Neuron (in vitro differentiated cells): ENCODE data around the gene SDK1.
"Not testable (repeated sequence)": the region's sequence is repeated elsewhere in the genome, so short reads cannot be mapped to it uniquely, and the experiment has no call there.

Source experiments
- H2AFZ ChIP-seq: one replicate; pipeline ENCODE4 v1.6.1; 2013; ENCODE audit warnings: low read depth, mild to moderate bottlenecking, inconsistent platforms, low read length, moderate library complexity
- H3K27me3 ChIP-seq: one replicate; pipeline ENCODE4 v1.6.1; 2013; ENCODE audit warnings: low read length; ENCODE audit not compliant: insufficient read depth
- H3K36me3 ChIP-seq: one replicate; pipeline ENCODE4 v1.6.1; 2013; ENCODE audit warnings: low read length; ENCODE audit not compliant: insufficient read depth
- H3K4me1 ChIP-seq: one replicate; pipeline ENCODE4 v1.6.1; 2013; ENCODE audit warnings: low read length; ENCODE audit not compliant: insufficient read depth
- H3K4me3 ChIP-seq: 2 replicates; pipeline ENCODE4 v1.5.1; 2013; ENCODE audit warnings: mild to moderate bottlenecking, low read length, moderate library complexity
- H3K9me3 ChIP-seq: one replicate; pipeline ENCODE4 v1.6.1; 2013; ENCODE audit warnings: low read length

The SDK1 gene

GRCh38 chr7:4079366-4079765 is 778.3 kb downstream of the SDK1 start:
- H3K4me1 ChIP-seq = no peaks in the 10 kb centered on the region
- H3K9me3 ChIP-seq = peaks cover 19% of the 10 kb centered on the region
- H3K27me3 ChIP-seq = no peaks in the 10 kb centered on the region
- peaks cover 7% of the 10 kb centered on the region for H3K36me3 ChIP-seq
- no peak overlapping the region for H3K4me3 ChIP-seq
- H2AFZ ChIP-seq = no peak overlapping the region

GRCh38 chr7:4079956-4080355 is 778.9 kb downstream of the SDK1 start:
- H3K4me3 ChIP-seq = no peak overlapping the region
- peaks cover 19% of the 10 kb centered on the region for H3K9me3 ChIP-seq
- H3K27me3 ChIP-seq = no peaks in the 10 kb centered on the region
- H3K4me1 ChIP-seq = no peaks in the 10 kb centered on the region
- peaks cover 7% of the 10 kb centered on the region for H3K36me3 ChIP-seq
- no peak overlapping the region for H2AFZ ChIP-seq

- no peak overlapping the region for H2AFZ ChIP-seq
- peaks cover 7% of the 10 kb centered on the region for H3K36me3 ChIP-seq
- H3K4me3 ChIP-seq = no peak overlapping the region
- H3K4me1 ChIP-seq = no peaks in the 10 kb centered on the region
- H3K27me3 ChIP-seq = no peaks in the 10 kb centered on the region
- peaks cover 20% of the 10 kb centered on the region for H3K9me3 ChIP-seq
These were observed 779.9 kb downstream of the SDK1 start for GRCh38 chr7:4080954-4081353.

GRCh38 chr7:4083513-4083912 is 782.5 kb downstream of the SDK1 start:
- no peak overlapping the region for H2AFZ ChIP-seq
- no peaks in the 10 kb centered on the region for H3K27me3 ChIP-seq
- H3K4me1 ChIP-seq = no peaks in the 10 kb centered on the region
- H3K36me3 ChIP-seq = no peaks in the 10 kb centered on the region
- H3K9me3 ChIP-seq = peaks cover 7% of the 10 kb centered on the region
- H3K4me3 ChIP-seq = no peak overlapping the region

- Histone ChIP-seq H2AFZ (no peak overlapping the region), H3K36me3 (no peaks in the 10 kb centered on the region), H3K27me3 (no peaks in the 10 kb centered on the region), H3K4me1 (no peaks in the 10 kb centered on the region), H3K4me3 (no peak overlapping the region), H3K9me3 (peaks cover 10% of the 10 kb centered on the region)
These were observed 783.2 kb downstream of the SDK1 start for GRCh38 chr7:4084271-4084670.

GRCh38 chr7:4085937-4086691 is 785.1 kb downstream of the SDK1 start:
- H3K27me3 ChIP-seq = no peaks in the 10 kb centered on the region
- no peak overlapping the region for H3K4me3 ChIP-seq
- peaks cover 18% of the 10 kb centered on the region for H3K9me3 ChIP-seq
- no peak overlapping the region for H2AFZ ChIP-seq
- H3K36me3 ChIP-seq = no peaks in the 10 kb centered on the region
- H3K4me1 ChIP-seq = no peaks in the 10 kb centered on the region

- H2AFZ ChIP-seq = no peak overlapping the region
- H3K36me3 ChIP-seq = no peaks in the 10 kb centered on the region
- no peaks in the 10 kb centered on the region for H3K4me1 ChIP-seq
- peaks cover 20% of the 10 kb centered on the region for H3K9me3 ChIP-seq
- H3K27me3 ChIP-seq = no peaks in the 10 kb centered on the region
- no peak overlapping the region for H3K4me3 ChIP-seq
These were observed 785.7 kb downstream of the SDK1 start for GRCh38 chr7:4086723-4087122.

GRCh38 chr7:4091767-4092166 is 790.7 kb downstream of the SDK1 start:
- no peak overlapping the region for H3K4me3 ChIP-seq
- H3K4me1 ChIP-seq = no peaks in the 10 kb centered on the region
- H3K9me3 ChIP-seq = peaks cover 22% of the 10 kb centered on the region
- H3K36me3 ChIP-seq = no peaks in the 10 kb centered on the region
- no peaks in the 10 kb centered on the region for H3K27me3 ChIP-seq
- H2AFZ ChIP-seq = no peak overlapping the region

GRCh38 chr7:4093035-4093434 is 792.0 kb downstream of the SDK1 start:
- no peaks in the 10 kb centered on the region for H3K36me3 ChIP-seq
- no peaks in the 10 kb centered on the region for H3K27me3 ChIP-seq
- no peak overlapping the region for H3K4me3 ChIP-seq
- no peaks in the 10 kb centered on the region for H3K4me1 ChIP-seq
- no peak overlapping the region for H2AFZ ChIP-seq
- peaks cover 22% of the 10 kb centered on the region for H3K9me3 ChIP-seq

GRCh38 chr7:4093483-4093882 is 792.4 kb downstream of the SDK1 start:
- Histone ChIP-seq H2AFZ (no peak overlapping the region), H3K36me3 (no peaks in the 10 kb centered on the region), H3K27me3 (no peaks in the 10 kb centered on the region), H3K9me3 (peaks cover 22% of the 10 kb centered on the region), H3K4me3 (no peak overlapping the region), H3K4me1 (no peaks in the 10 kb centered on the region)

- H3K27me3 ChIP-seq, H3K36me3 ChIP-seq, H2AFZ ChIP-seq, H3K4me1 ChIP-seq, H3K4me3 ChIP-seq: not testable (repeated sequence)
- H3K9me3 ChIP-seq = peaks cover 18% of the 10 kb centered on the region
These were observed 793.1 kb downstream of the SDK1 start for GRCh38 chr7:4094158-4094557.

- Histone ChIP-seq H3K27me3 (no peaks in the 10 kb centered on the region), H3K36me3 (no peaks in the 10 kb centered on the region), H3K9me3 (peaks cover 2% of the 10 kb centered on the region), H3K4me3 (no peak overlapping the region), H2AFZ (no peak overlapping the region), H3K4me1 (peaks cover 3% of the 10 kb centered on the region)
These were observed 796.1 kb downstream of the SDK1 start for GRCh38 chr7:4097001-4097609.

- Histone ChIP-seq H2AFZ (no peak overlapping the region), H3K27me3 (no peaks in the 10 kb centered on the region), H3K36me3 (no peaks in the 10 kb centered on the region), H3K4me1 (peaks cover 3% of the 10 kb centered on the region), H3K4me3 (no peak overlapping the region), H3K9me3 (peaks cover 2% of the 10 kb centered on the region)
These were observed 797.1 kb downstream of the SDK1 start for GRCh38 chr7:4098169-4098568.

- Histone ChIP-seq H2AFZ (no peak overlapping the region), H3K4me3 (no peak overlapping the region), H3K9me3 (no peaks in the 10 kb centered on the region), H3K36me3 (no peaks in the 10 kb centered on the region), H3K4me1 (peaks cover 3% of the 10 kb centered on the region), H3K27me3 (no peaks in the 10 kb centered on the region)
These were observed 798.6 kb downstream of the SDK1 start for GRCh38 chr7:4099651-4100050.
